GDM1 (cell line): Measurements from ENCODE around the gene GALNT2.

ENCODE experiments used
- DNase-seq: peaks from one replicate; lab custom pipeline; 2025; lab: John Stamatoyannopoulos, UW

The GALNT2 gene

GRCh38 chr1:230130172-230130944, 63.3 kb downstream of the GALNT2 start:
- DNase-seq, result no peak

- no peak for DNase-seq
Observed at GRCh38 chr1:230131457-230131856, 64.4 kb downstream of the GALNT2 start.

GRCh38 chr1:230132758-230133157, 65.7 kb downstream of the GALNT2 start:
- no peak for DNase-seq

- no peak for DNase-seq
Observed at GRCh38 chr1:230135726-230136125, 68.7 kb downstream of the GALNT2 start.

GRCh38 chr1:230136453-230137336, 69.7 kb downstream of the GALNT2 start:
- DNase-seq, result no peak

- no peak for DNase-seq
Observed at GRCh38 chr1:230137337-230137815, 70.3 kb downstream of the GALNT2 start.

GRCh38 chr1:230138561-230139239, 71.7 kb downstream of the GALNT2 start:
- no peak for DNase-seq

- no peak for DNase-seq
Observed at GRCh38 chr1:230139315-230139714, 72.3 kb downstream of the GALNT2 start.

GRCh38 chr1:230139741-230140140, 72.7 kb downstream of the GALNT2 start:
- DNase-seq, result no peak

- no peak for DNase-seq
Observed at GRCh38 chr1:230140221-230141020, 73.4 kb downstream of the GALNT2 start.

GRCh38 chr1:230141021-230141648, 74.1 kb downstream of the GALNT2 start:
- DNase-seq, result no peak

GRCh38 chr1:230141797-230142607, 75.0 kb downstream of the GALNT2 start:
- DNase-seq, result no peak

- DNase-seq, result no peak
Observed at GRCh38 chr1:230142608-230143210, 75.7 kb downstream of the GALNT2 start.

GRCh38 chr1:230143534-230143933, 76.5 kb downstream of the GALNT2 start:
- no peak for DNase-seq

GRCh38 chr1:230144010-230144614, 77.1 kb downstream of the GALNT2 start:
- no peak for DNase-seq

GRCh38 chr1:230144758-230145504, 77.9 kb downstream of the GALNT2 start:
- DNase-seq, result no peak

- DNase-seq, result no peak
Observed at GRCh38 chr1:230145505-230145899, 78.5 kb downstream of the GALNT2 start.

- DNase-seq, result peak; percentile 25
Observed at GRCh38 chr1:230145953-230146476, 79.0 kb downstream of the GALNT2 start.
